Gastroesophageal sphincter (tissue), 4 donors: ENCODE results near the gene MAGI3. TPM values are rescaled to one million over a fixed set of nuclear protein-coding genes. Genes with fewer than 3 reads are reported as not detected.

ENCODE experiments used
- ATAC-seq: fragments of 150-250 bp; one replicate; pipeline ENCODE4 v1.9.1; 2016; ENCODE audit warnings: mild to moderate bottlenecking, moderate library complexity
- H3K27ac ChIP-seq, 4 donors: fragments of 200-600 bp; sonication (generic) in 3 of 4; 1 replicate in 3 of 4; 2 replicates in 1 of 4; pipeline ENCODE4 v1.5.1; 2016 to 2019
- H3K27me3 ChIP-seq: fragments of 200-600 bp; sonication (generic); one replicate; pipeline ENCODE4 v1.5.1; 2019
- H3K36me3 ChIP-seq, 2 donors: fragments of 200-600 bp; sonication (generic); one replicate each; pipeline ENCODE4 v1.5.1; 2019; ENCODE audit warnings: control low read depth in 1 of 2
- H3K4me1 ChIP-seq, 3 donors: fragments of 200-600 bp; sonication (generic); 1 replicate in 2 of 3; 2 replicates in 1 of 3; pipeline ENCODE4 v1.5.1; 2016 to 2019; ENCODE audit warnings: control low read depth in 2 of 3
- H3K4me3 ChIP-seq, 2 donors: fragments of 200-600 bp; sonication (generic); one replicate each; pipeline ENCODE4 v1.5.1; 2019; ENCODE audit warnings: mild to moderate bottlenecking in 1 of 2, moderate library complexity in 1 of 2
- H3K9me3 ChIP-seq, 3 donors: fragments of 200-600 bp; sonication (generic); one replicate each; pipeline ENCODE4 v1.5.1; 2017 to 2019; ENCODE audit warnings: control low read depth in 2 of 3
- EP300 ChIP-seq: sonication (generic); formaldehyde crosslinking; IDR thresholded peaks from one replicate; pipeline ENCODE4 v1.6.1; 2017; ENCODE audit warnings: antibody characterized with exemption, mild to moderate bottlenecking
- POLR2A ChIP-seq, 2 donors: fragments of 450-650 bp; IDR thresholded peaks; one replicate each; pipeline ENCODE4 v1.6.1; 2017; ENCODE audit warnings: antibody characterized with exemption in 2 of 2, mild to moderate bottlenecking in 2 of 2, moderate library complexity in 1 of 2
- POLR2AphosphoS5 ChIP-seq: sonication (generic); formaldehyde crosslinking; IDR thresholded peaks from one replicate; pipeline ENCODE4 v1.6.1; 2017; ENCODE audit warnings: antibody characterized with exemption
- WGBS, 2 donors: methylation state at CpG; one replicate each; pipeline ENCODE4 v1.1.5; 2018; ENCODE audit warnings: low coverage in 1 of 2; 5-methylcytosine and 5-hydroxymethylcytosine counted together
- small RNA-seq, 4 donors: library from RNA; depleted of rRNA; stranded (forward); fragments of <200 nt; gene quantifications; one replicate each; pipeline ENCODE3, GENCODE V24; 2016
- total RNA-seq, 4 donors: library from RNA; depleted of rRNA; stranded (reverse); fragments of >200 nt; gene quantifications; one replicate each; pipeline ENCODE4 v1.1.0, GENCODE V29; 2016
- TF ChIP-seq, protein P1 (sequence below), 4 experiments: fragments of 200-600 bp in 2 of 4; fragments of 450-650 bp in 2 of 4; sonication (generic) in 1 of 4; IDR thresholded peaks; one replicate each; pipeline ENCODE4 v1.5.1; 2017 to 2019; ENCODE audit warnings: antibody characterized with exemption in 4 of 4, mild to moderate bottlenecking in 2 of 4, moderate library complexity in 2 of 4

Gene MAGI3
- total RNA-seq, 4 donors from 2014 or later = 18.2 to 26.6 (median 22.7) TPM

DNA sequence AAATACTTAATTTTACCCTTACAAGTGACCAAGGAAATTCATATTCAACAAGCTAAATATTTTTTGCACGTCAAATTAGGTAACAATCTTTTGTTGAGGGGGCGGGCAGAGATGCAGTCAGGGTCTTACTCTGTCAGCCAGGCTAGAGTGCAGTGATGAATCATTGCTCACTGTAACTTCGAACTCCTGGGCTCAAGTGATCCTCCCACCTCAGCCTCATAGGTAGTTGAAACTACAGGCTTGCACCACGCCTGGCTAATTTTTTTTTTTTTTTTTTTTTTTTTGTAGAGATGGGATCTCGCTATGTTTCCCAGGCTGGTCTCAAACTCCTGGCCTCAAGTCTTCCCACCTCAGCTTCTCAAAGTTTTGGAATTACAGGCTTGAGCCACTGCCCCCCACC, 342.5 kb downstream of the MAGI3 start:
- Histone ChIP-seq H3K9me3 (no peaks in the 10 kb centered on the region), H3K4me1 (no peaks in the 10 kb centered on the region), H3K4me3 (no peak overlapping the region), H3K27ac (no peak overlapping the region), H3K27me3 (no peaks in the 10 kb centered on the region), H3K36me3 (peaks cover 0 to 57% of the 10 kb centered on the region in 2 donors)
- 84 to 87% methylated on average over 4 to 5 of the region's 5 CpGs for WGBS, 2 donors
- no peak for ATAC-seq
- TF ChIP-seq POLR2A (IDR thresholded peaks at IDR 0.05) = no peak
- no peak for TF ChIP-seq EP300
- TF ChIP-seq, protein P1, sequence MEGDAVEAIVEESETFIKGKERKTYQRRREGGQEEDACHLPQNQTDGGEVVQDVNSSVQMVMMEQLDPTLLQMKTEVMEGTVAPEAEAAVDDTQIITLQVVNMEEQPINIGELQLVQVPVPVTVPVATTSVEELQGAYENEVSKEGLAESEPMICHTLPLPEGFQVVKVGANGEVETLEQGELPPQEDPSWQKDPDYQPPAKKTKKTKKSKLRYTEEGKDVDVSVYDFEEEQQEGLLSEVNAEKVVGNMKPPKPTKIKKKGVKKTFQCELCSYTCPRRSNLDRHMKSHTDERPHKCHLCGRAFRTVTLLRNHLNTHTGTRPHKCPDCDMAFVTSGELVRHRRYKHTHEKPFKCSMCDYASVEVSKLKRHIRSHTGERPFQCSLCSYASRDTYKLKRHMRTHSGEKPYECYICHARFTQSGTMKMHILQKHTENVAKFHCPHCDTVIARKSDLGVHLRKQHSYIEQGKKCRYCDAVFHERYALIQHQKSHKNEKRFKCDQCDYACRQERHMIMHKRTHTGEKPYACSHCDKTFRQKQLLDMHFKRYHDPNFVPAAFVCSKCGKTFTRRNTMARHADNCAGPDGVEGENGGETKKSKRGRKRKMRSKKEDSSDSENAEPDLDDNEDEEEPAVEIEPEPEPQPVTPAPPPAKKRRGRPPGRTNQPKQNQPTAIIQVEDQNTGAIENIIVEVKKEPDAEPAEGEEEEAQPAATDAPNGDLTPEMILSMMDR (IDR thresholded peaks at IDR 0.05) = no peak
- no peak for TF ChIP-seq POLR2AphosphoS5

DNA sequence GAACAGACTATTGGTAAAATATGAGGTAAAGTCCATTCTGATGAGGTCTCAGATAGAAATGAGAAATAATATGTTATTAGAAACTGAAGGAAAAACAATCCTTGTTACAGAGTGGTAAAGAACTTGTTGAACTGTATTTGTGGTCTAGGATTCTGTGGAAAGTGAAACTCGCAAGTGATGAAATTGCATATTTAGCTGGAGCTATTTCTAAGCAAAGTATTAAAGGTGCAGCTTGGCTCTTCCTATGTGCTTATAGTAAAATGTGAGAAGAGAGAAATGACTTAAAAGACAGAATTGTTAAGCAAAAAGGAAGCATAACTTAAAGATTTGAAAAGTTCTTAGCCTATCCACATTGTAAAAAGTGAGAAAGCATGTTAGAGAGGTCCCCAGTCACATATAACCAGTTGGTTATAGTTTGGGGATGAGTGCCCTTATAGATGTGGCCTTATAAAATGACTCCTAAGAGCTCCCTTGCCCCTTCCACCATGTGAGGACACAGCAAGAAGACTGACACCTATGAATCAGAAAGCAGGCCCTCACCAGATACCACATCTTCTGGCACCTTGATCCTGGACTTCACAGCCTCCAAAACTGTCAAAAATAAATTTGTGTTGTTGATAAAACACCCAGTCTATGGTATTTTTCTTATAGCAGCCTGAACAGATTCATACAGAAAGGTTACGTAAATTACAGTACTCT, 344.2 kb downstream of the MAGI3 start:
- Histone ChIP-seq H3K36me3 (peaks cover 0 to 63% of the 10 kb centered on the region in 2 donors), H3K27ac (no peak overlapping the region), H3K27me3 (no peaks in the 10 kb centered on the region), H3K4me1 (no peaks in the 10 kb centered on the region), H3K9me3 (no peaks in the 10 kb centered on the region), H3K4me3 (no peak overlapping the region)
- WGBS, 2 donors = 91 to 100% methylated on average over 2 of the region's 2 CpGs
- TF ChIP-seq EP300 (no peak), POLR2A (IDR thresholded peaks at IDR 0.05) (no peak), POLR2AphosphoS5 (no peak)
- TF ChIP-seq, protein P1 (IDR thresholded peaks at IDR 0.05) = no peak
- no peak for ATAC-seq

Small RNAs within 50 kb of the gene (small RNA-seq; reads per million reads assigned to genes)
- gene MTND5P20 = 0 reads per million in 4 donors
